Measurements from ENCODE around the gene BAHCC1.

The BAHCC1 gene

DNA sequence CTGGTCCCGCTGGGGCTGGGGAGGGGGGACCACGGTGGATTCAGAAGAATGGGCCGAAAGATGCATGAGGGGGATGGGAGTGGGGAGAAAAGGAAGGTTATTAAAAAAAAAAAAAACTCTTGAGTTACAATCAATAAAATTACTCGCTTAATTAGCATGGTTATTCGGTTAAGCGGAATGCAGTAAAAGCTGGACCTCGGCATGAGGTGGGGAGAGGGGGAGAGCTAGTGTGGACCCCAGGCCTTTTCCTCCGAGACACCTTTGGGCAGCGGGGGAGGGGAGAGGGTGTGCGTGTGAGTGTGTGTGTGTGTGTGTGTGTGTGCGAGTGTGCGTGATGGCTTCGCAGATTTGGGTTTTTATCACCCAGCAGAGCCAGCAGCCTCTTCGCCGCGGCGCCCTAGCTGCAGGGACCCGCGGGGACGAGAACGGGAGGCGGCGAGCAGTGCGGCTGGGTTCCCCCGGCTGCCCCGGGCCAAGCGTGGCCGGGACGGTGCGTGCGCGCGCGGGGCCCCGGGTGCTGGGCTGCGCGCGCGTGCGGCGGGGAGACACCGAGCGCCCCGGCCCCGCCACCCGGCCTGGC lies 3.7 kb downstream of the BAHCC1 start:
- DNase-seq (ENCODE audit: low spot score) = no peak
- Histone ChIP-seq H3K36me3 (replicated peaks in 1 of 2; ENCODE audit: control insufficient read depth in 2 of 2, insufficient read depth in 2 of 2, low read length in 2 of 2) (peaks cover 2 to 24% of the 10 kb centered on the region in 2 donors), H4K91ac (ENCODE audit: low read depth, low read length, poor library complexity) (no peak overlapping the region), H3K14ac (ENCODE audit: low read length) (peak overlapping the region; percentile 39), H2BK15ac (ENCODE audit: low read length) (peak overlapping the region; percentile 38), H3K9ac (ENCODE audit: low read depth, low read length, poor library complexity) (peak overlapping the region; percentile 97), H3K23ac (ENCODE audit: low read depth, low read length, poor library complexity) (no peak overlapping the region), H2BK5ac (ENCODE audit: low read length) (peak overlapping the region; percentile 97), H3K4me1 (ENCODE audit: control insufficient read depth in 2 of 2, insufficient read depth in 1 of 2, low read depth in 1 of 2, low read length in 2 of 2) (peaks cover 36 to 39% of the 10 kb centered on the region in 2 donors), H3K27me3 (ENCODE audit: control insufficient read depth in 3 of 3, insufficient read depth in 3 of 3, low read depth in 1 of 3, low read length in 3 of 3) (peaks cover 0 to 4% (median 0%) of the 10 kb centered on the region in 3 experiments), H3K4ac (ENCODE audit: low read length) (peak overlapping the region; percentile 37), H3K4me2 (ENCODE audit: insufficient read depth, low read length, poor library complexity, severe bottlenecking) (peak overlapping the region; percentile 97), H3K79me1 (ENCODE audit: low read depth, low read length) (peaks cover 28% of the 10 kb centered on the region), H2BK120ac (ENCODE audit: low read depth, low read length) (peak overlapping the region; percentile 81), H2BK12ac (ENCODE audit: low read length) (peak overlapping the region; percentile 73), H3K27ac (replicated peaks; ENCODE audit: low read length) (peak overlapping the region; percentile 98), H3K18ac (ENCODE audit: low read length) (peak overlapping the region; percentile 98), H3K4me3 (ENCODE audit: low read length in 2 of 2) (peak overlapping the region; percentile 83 to 87), H4K8ac (ENCODE audit: low read depth, low read length) (no peak overlapping the region), H3K9me3 (replicated peaks in 1 of 2; ENCODE audit: control insufficient read depth in 2 of 2, insufficient read depth in 1 of 2, low read depth in 1 of 2, low read length in 2 of 2) (no peaks in the 10 kb centered on the region), H2AFZ (ENCODE audit: low read length) (no peak overlapping the region), H2AK5ac (ENCODE audit: low read depth, low read length) (peak overlapping the region; percentile 99)
- WGBS, 2 donors (ENCODE audit: extremely low coverage in 2 of 2, insufficient read length in 2 of 2, insufficient replicate concordance in 1 of 2) = no CpG with 5 or more reads among the region's 46 CpGs

DNA sequence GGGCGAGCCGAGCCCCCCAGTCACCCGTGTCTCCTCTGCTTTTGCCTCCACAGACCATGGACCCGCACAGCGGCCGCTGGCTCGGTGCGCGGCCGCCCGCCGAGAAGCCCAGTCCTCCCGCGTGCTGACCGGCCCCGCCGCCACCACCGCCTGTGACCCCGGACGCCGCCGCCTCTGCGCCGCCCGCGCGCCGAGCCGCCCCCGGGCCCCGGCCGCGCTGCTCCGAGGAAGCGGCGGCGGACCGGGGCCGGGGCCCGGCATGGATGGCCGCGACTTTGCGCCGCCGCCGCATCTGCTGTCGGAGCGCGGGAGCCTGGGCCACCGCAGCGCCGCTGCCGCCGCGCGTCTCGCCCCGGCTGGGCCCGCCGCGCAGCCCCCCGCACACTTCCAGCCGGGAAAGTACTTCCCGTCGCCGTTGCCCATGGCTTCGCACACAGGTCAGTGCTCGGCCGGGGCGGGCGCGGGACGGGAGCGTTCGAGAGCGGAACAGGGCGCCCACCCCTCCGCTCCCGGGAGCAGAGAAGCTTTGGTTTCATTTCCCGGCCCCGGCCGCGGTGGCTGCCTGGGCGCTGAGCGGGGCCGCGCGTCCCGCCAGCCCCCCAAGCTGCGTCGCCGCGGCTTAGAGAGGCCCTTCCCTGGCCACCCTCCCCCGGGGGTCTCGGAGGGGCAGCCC lies 4.4 kb downstream of the BAHCC1 start:
- Histone ChIP-seq H4K8ac (ENCODE audit: low read depth, low read length) (no peak overlapping the region), H3K4me2 (ENCODE audit: insufficient read depth, low read length, poor library complexity, severe bottlenecking) (peak overlapping the region; percentile 97), H2BK15ac (ENCODE audit: low read length) (peak overlapping the region; percentile 38), H3K23ac (ENCODE audit: low read depth, low read length, poor library complexity) (peak overlapping the region; percentile 73), H2AK5ac (ENCODE audit: low read depth, low read length) (peak overlapping the region; percentile 94), H2AFZ (ENCODE audit: low read length) (peak overlapping the region; percentile 74), H3K9me3 (replicated peaks in 1 of 2; ENCODE audit: control insufficient read depth in 2 of 2, insufficient read depth in 1 of 2, low read depth in 1 of 2, low read length in 2 of 2) (no peaks in the 10 kb centered on the region), H3K4me1 (ENCODE audit: control insufficient read depth in 2 of 2, insufficient read depth in 1 of 2, low read depth in 1 of 2, low read length in 2 of 2) (peaks cover 33 to 34% of the 10 kb centered on the region in 2 donors), H4K91ac (ENCODE audit: low read depth, low read length, poor library complexity) (no peak overlapping the region), H3K27ac (replicated peaks; ENCODE audit: low read length) (peak overlapping the region; percentile 98), H3K9ac (ENCODE audit: low read depth, low read length, poor library complexity) (peak overlapping the region; percentile 90), H3K79me1 (ENCODE audit: low read depth, low read length) (peaks cover 28% of the 10 kb centered on the region), H3K14ac (ENCODE audit: low read length) (peak overlapping the region; percentile 89), H3K4me3 (ENCODE audit: low read length in 2 of 2) (peak overlapping the region; percentile 77 to 87), H2BK12ac (ENCODE audit: low read length) (peak overlapping the region; percentile 94), H2BK5ac (ENCODE audit: low read length) (peak overlapping the region; percentile 97), H2BK120ac (ENCODE audit: low read depth, low read length) (peak overlapping the region; percentile 81), H3K36me3 (replicated peaks in 1 of 2; ENCODE audit: control insufficient read depth in 2 of 2, insufficient read depth in 2 of 2, low read length in 2 of 2) (peaks cover 4 to 26% of the 10 kb centered on the region in 2 donors), H3K18ac (ENCODE audit: low read length) (peak overlapping the region; percentile 99), H3K27me3 (ENCODE audit: control insufficient read depth in 3 of 3, insufficient read depth in 3 of 3, low read depth in 1 of 3, low read length in 3 of 3) (peaks cover 0 to 5% (median 0%) of the 10 kb centered on the region in 3 experiments), H3K4ac (ENCODE audit: low read length) (peak overlapping the region; percentile 66)
- WGBS, 2 donors (ENCODE audit: extremely low coverage in 2 of 2, insufficient read length in 2 of 2, insufficient replicate concordance in 1 of 2) = no CpG with 5 or more reads among the region's 95 CpGs
- DNase-seq (ENCODE audit: low spot score) = no peak

DNA sequence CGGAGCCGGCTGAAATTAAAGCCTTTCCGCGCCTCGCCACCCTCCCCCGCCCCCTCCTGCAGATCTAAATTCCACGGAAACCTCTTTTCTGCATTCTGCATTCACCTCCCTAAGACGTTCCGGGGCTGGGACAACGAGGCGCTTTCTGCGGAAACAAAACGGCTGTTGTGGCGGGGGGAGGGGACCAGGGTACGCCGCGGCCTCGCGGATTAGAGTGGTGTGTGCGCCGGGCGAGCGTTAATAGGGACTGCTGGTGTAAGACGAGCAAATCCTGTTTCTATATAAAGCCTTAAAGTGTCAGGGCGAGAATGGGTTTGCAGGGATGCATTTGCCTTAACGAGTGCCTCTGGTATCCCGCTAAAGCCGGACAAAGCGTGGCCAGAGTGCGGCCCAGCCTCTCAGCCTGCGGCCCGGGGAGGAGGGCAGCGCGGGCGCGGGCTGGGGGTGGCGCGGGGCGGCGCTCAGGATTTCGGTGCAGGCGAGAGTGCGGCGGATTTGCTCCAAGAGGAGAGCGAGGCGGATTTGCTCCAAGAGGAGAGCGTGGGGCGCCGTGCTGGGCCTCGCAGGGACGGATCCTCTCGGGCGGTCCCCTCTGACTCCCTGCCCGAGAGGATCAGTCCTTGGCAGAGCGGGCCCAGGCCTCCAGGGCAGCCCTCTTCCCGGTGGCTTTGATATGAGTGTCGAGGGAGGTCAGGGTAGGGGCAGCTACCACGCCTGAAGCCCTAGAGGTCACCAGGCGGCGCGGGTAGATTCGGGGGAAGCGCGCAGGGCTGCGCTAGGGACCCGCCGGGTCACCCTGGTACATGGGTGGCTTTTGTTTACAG lies 5.1 kb downstream of the BAHCC1 start:
- H4K91ac ChIP-seq (ENCODE audit: low read depth, low read length, poor library complexity) = peak overlapping the region; percentile 86
- peak overlapping the region; percentile 97 for H2BK5ac ChIP-seq (ENCODE audit: low read length)
- H3K79me1 ChIP-seq (ENCODE audit: low read depth, low read length) = peaks cover 28% of the 10 kb centered on the region
- H3K9me3 ChIP-seq (replicated peaks in 1 of 2; ENCODE audit: control insufficient read depth in 2 of 2, insufficient read depth in 1 of 2, low read depth in 1 of 2, low read length in 2 of 2) = no peaks in the 10 kb centered on the region
- no CpG with 5 or more reads among the region's 67 CpGs for WGBS, 2 donors (ENCODE audit: extremely low coverage in 2 of 2, insufficient read length in 2 of 2, insufficient replicate concordance in 1 of 2)
- DNase-seq (ENCODE audit: low spot score) = peak; percentile 86
- H3K4me1 ChIP-seq (ENCODE audit: control insufficient read depth in 2 of 2, insufficient read depth in 1 of 2, low read depth in 1 of 2, low read length in 2 of 2) = peaks cover 32 to 34% of the 10 kb centered on the region in 2 donors
- H2BK12ac ChIP-seq (ENCODE audit: low read length) = no peak overlapping the region
- no peak overlapping the region for H3K14ac ChIP-seq (ENCODE audit: low read length)
- H3K18ac ChIP-seq (ENCODE audit: low read length) = peak overlapping the region; percentile 99
- peak overlapping the region; percentile 95 for H2AK5ac ChIP-seq (ENCODE audit: low read depth, low read length)
- peak overlapping the region; percentile 74 for H2AFZ ChIP-seq (ENCODE audit: low read length)
- peaks cover 0 to 5% (median 0%) of the 10 kb centered on the region in 3 experiments for H3K27me3 ChIP-seq (ENCODE audit: control insufficient read depth in 3 of 3, insufficient read depth in 3 of 3, low read depth in 1 of 3, low read length in 3 of 3)
- peak overlapping the region; percentile 97 for H3K4me2 ChIP-seq (ENCODE audit: insufficient read depth, low read length, poor library complexity, severe bottlenecking)
- H3K9ac ChIP-seq (ENCODE audit: low read depth, low read length, poor library complexity) = peak overlapping the region; percentile 91
- H3K36me3 ChIP-seq (replicated peaks in 1 of 2; ENCODE audit: control insufficient read depth in 2 of 2, insufficient read depth in 2 of 2, low read length in 2 of 2) = peaks cover 4 to 26% of the 10 kb centered on the region in 2 donors
- peak overlapping the region; percentile 81 for H2BK120ac ChIP-seq (ENCODE audit: low read depth, low read length)
- peak overlapping the region; percentile 98 for H3K27ac ChIP-seq (replicated peaks; ENCODE audit: low read length)
- peak overlapping the region; percentile 26 for H3K4ac ChIP-seq (ENCODE audit: low read length)
- peak overlapping the region; percentile 30 for H4K8ac ChIP-seq (ENCODE audit: low read depth, low read length)
- H2BK15ac ChIP-seq (ENCODE audit: low read length) = peak overlapping the region; percentile 65
- H3K4me3 ChIP-seq (ENCODE audit: low read length in 2 of 2) = peak overlapping the region; percentile 71 to 87
- H3K23ac ChIP-seq (ENCODE audit: low read depth, low read length, poor library complexity) = peak overlapping the region; percentile 89

Data from neuronal stem cell (in vitro differentiated cells).